ENCODE results near the gene NPVF. TPM values are rescaled to one million over a fixed set of nuclear protein-coding genes. Genes with fewer than 3 reads are reported as not detected.

Gene NPVF
- total RNA-seq, result not detected
- not detected for polyA plus RNA-seq
- long read RNA-seq, donor 1, result 0 reads
- long read RNA-seq, donor 2, result 0 reads
- long read RNA-seq, donor 3, result 0 reads
- long read RNA-seq, donor 4, result 0 reads

- WGBS, result 54% methylated on average over 1 of the region's 1 CpG
- Histone ChIP-seq H3K27ac (ENCODE audit: low read length) (no peak within 1 kb of the TSS), H3K9me3 (ENCODE audit: control insufficient read depth, low read length) (no peaks in the 10 kb centered on the region), H3K4me1 (ENCODE audit: control insufficient read depth, insufficient read depth, low read length) (no peaks in the 10 kb centered on the region), H3K4me3 (ENCODE audit: low read length) (no peak within 1 kb of the TSS), H3K27me3 (ENCODE audit: control insufficient read depth, insufficient read depth) (no peaks in the 10 kb centered on the region)
- ATAC-seq (no peak), DNase-seq (no peak)
- intact Hi-C loops (cut with DNase I), result no loop called here
These were observed at the start of gene NPVF for GRCh38 chr7:25228386-25228785. Gene NPVF (minus strand): TSS chr7:25228486. CDS start chr7:25228439, 47 bp downstream.

DNA sequence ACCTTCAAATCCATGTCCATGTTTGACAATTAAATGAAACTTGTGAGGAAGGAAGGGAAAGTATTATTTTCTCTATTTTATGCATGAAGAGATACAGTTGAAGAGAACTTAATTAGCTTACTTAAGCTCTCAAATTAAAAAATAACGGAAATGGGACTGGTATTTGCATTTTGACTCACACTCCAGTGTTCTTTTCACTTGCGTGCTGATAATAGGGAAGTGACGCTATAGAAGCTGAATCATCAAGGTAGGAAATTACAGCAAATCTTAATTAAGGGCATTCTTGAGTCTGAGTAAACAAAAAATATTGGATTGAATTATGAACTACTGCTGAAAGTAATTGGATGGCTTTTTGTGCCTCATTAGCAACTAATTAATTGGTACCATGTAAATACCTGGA is 44.0 kb upstream of the NPVF start:
- intact Hi-C loops (cut with DNase I), result no loop called here
- DNase-seq (no peak), ATAC-seq (no peak)
- Histone ChIP-seq H3K9me3 (ENCODE audit: control insufficient read depth, low read length) (no peaks in the 10 kb centered on the region), H3K4me1 (ENCODE audit: control insufficient read depth, insufficient read depth, low read length) (no peaks in the 10 kb centered on the region), H3K27ac (ENCODE audit: low read length) (no peak overlapping the region), H3K27me3 (ENCODE audit: control insufficient read depth, insufficient read depth) (no peaks in the 10 kb centered on the region), H3K4me3 (ENCODE audit: low read length) (no peak overlapping the region)
- WGBS, result 81% methylated on average over 3 of the region's 3 CpGs

- intact Hi-C loops (cut with DNase I), result loop anchor here in 3 of 4 donors (2.0 to 10.0 kb wide), 5 partner anchors 124 to 591 kb away; no protein-coding TSS in a partner anchor
- Histone ChIP-seq H3K4me3 (ENCODE audit: low read length) (no peak overlapping the region), H3K27me3 (ENCODE audit: control insufficient read depth, insufficient read depth) (no peaks in the 10 kb centered on the region), H3K27ac (ENCODE audit: low read length) (no peak overlapping the region), H3K9me3 (ENCODE audit: control insufficient read depth, low read length) (no peaks in the 10 kb centered on the region), H3K4me1 (ENCODE audit: control insufficient read depth, insufficient read depth, low read length) (no peaks in the 10 kb centered on the region)
- DNase-seq (no peak), ATAC-seq (no peak)
- 83% methylated on average over 5 of the region's 5 CpGs for WGBS
These were observed 35.1 kb upstream of the NPVF start for GRCh38 chr7:25263337-25263736.

- 68% methylated on average over 4 of the region's 4 CpGs for WGBS
- ATAC-seq (no peak), DNase-seq (no peak)
- H3K27me3 ChIP-seq (ENCODE audit: control insufficient read depth, insufficient read depth), result no peaks in the 10 kb centered on the region
- H3K27ac ChIP-seq (ENCODE audit: low read length), result no peak overlapping the region
- no peaks in the 10 kb centered on the region for H3K9me3 ChIP-seq (ENCODE audit: control insufficient read depth, low read length)
- H3K4me3 ChIP-seq (ENCODE audit: low read length), result no peak overlapping the region
- H3K4me1 ChIP-seq (ENCODE audit: control insufficient read depth, insufficient read depth, low read length), result no peaks in the 10 kb centered on the region
- intact Hi-C loops (cut with DNase I), result loop anchor here in 3 of 4 donors (2.0 to 10.0 kb wide), 5 partner anchors 125 to 592 kb away; no protein-coding TSS in a partner anchor
These were observed 34.3 kb upstream of the NPVF start for GRCh38 chr7:25262586-25262985.

DNA sequence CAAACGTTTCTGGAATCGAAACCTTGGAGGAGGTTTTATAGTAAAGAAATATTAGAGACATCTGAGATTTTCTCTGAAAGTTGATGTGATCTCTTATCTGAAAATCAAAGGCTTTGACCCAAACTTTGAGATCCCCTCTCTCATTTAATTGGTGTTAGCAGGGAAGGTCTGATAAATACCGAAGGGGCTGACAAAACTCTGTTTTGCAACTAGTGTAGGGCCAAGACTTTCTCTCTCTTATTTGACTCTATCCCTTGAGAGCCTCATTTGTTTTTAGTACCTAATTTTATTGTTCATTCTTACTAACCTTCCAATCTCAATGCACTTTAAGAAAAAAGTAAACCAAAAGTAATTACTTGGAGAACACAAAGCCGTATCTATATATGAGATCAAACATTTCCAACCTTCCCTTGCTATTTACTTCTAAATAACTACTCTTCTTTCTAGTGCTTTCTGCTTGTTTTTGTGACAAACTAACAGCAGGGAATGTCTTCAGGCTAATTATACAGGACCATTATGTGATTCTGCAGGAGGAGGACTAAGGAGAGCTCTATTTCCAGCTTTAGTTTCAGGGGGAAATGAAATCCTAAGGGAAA is 33.4 kb upstream of the NPVF start:
- Histone ChIP-seq H3K4me3 (ENCODE audit: low read length) (no peak overlapping the region), H3K27me3 (ENCODE audit: control insufficient read depth, insufficient read depth) (no peaks in the 10 kb centered on the region), H3K27ac (ENCODE audit: low read length) (no peak overlapping the region), H3K4me1 (ENCODE audit: control insufficient read depth, insufficient read depth, low read length) (no peaks in the 10 kb centered on the region), H3K9me3 (ENCODE audit: control insufficient read depth, low read length) (no peaks in the 10 kb centered on the region)
- intact Hi-C loops (cut with DNase I), result loop anchor here in 3 of 4 donors (2.0 to 10.0 kb wide), 5 partner anchors 126 to 593 kb away; no protein-coding TSS in a partner anchor
- DNase-seq (no peak), ATAC-seq (no peak)
- WGBS, result 67% methylated on average over 4 of the region's 4 CpGs

DNA sequence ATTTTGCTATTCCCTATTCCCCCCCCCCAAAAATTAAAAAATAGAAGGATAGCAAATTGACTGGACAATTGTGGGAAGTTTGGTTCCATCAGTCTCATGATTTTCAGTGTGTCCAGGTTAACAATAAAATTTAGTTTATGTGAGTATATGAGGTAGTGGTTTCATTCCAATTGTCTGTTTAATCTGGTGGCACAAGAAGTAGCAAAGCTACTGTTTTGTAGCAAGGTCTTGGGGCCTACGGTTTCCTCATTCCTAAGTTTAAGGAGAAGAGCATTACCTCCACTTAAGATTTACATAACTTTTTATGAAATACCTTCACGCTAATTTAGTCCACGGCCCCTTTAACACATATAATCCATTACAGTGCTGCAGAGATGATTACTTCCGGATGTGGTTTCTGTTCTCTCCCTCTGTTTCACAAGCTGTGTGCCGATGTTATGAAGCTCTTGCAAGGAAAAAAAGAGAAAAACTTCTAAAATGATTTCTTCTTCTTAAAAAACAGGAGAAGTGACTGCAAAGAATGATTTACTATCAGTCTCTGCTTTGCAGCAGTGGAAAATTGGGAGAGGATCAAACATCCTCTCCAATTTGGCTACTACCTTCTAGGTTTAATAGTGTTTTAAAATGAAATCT is 32.7 kb upstream of the NPVF start:
- Histone ChIP-seq H3K27ac (ENCODE audit: low read length) (no peak overlapping the region), H3K4me3 (ENCODE audit: low read length) (no peak overlapping the region), H3K27me3 (ENCODE audit: control insufficient read depth, insufficient read depth) (no peaks in the 10 kb centered on the region), H3K9me3 (ENCODE audit: control insufficient read depth, low read length) (no peaks in the 10 kb centered on the region), H3K4me1 (ENCODE audit: control insufficient read depth, insufficient read depth, low read length) (no peaks in the 10 kb centered on the region)
- intact Hi-C loops (cut with DNase I), result loop anchor here in 3 of 4 donors (2.0 to 10.0 kb wide), 5 partner anchors 126 to 594 kb away; no protein-coding TSS in a partner anchor
- 36% methylated on average over 4 of the region's 5 CpGs for WGBS
- DNase-seq (no peak), ATAC-seq (no peak)

GRCh38 chr7:25259487-25260243 is 31.4 kb upstream of the NPVF start:
- Histone ChIP-seq H3K27me3 (ENCODE audit: control insufficient read depth, insufficient read depth) (no peaks in the 10 kb centered on the region), H3K9me3 (ENCODE audit: control insufficient read depth, low read length) (no peaks in the 10 kb centered on the region), H3K4me1 (ENCODE audit: control insufficient read depth, insufficient read depth, low read length) (no peaks in the 10 kb centered on the region), H3K27ac (ENCODE audit: low read length) (no peak overlapping the region), H3K4me3 (ENCODE audit: low read length) (no peak overlapping the region)
- peak in 2 of 3 donors; percentile 33 to 82 for DNase-seq
- whole genome bisulfite sequencing, result 26% methylated on average over 13 of the region's 13 CpGs
- intact Hi-C loops (cut with DNase I), result loop anchor here (2.0 to 10.0 kb wide), 7 partner anchors 127 to 595 kb away; no protein-coding TSS in a partner anchor
- peak; percentile 77 to 80 for ATAC-seq

DNA sequence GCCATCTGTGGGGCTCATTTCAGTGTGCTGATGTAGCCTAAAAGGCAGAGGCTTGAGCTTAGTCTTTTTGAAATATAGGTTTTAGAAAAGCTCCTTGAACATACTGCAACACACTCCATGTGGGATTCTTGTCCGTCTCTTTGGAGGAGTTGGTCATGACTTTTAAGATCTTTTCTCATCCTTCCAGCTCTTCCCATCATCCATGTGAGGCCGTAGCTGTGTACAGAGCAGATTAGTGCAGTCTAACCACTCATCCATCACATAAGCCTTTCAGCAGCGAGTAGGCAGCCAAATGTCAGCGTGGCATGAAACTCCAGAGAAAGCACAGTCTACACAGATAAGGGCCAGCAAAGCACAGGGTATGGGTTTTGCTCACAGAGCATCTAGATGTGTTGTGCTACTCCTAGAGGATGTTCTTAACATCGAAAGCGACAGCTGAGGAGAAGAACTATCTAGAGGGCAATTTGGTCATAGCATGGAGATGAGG is 28.1 kb upstream of the NPVF start:
- no peaks in the 10 kb centered on the region for H3K27me3 ChIP-seq (ENCODE audit: control insufficient read depth, insufficient read depth)
- no peaks in the 10 kb centered on the region for H3K4me1 ChIP-seq (ENCODE audit: control insufficient read depth, insufficient read depth, low read length)
- ATAC-seq (peak; percentile 65 to 87), DNase-seq (peak in 1 of 3 donors; percentile 57)
- no peaks in the 10 kb centered on the region for H3K9me3 ChIP-seq (ENCODE audit: control insufficient read depth, low read length)
- no peak overlapping the region for H3K4me3 ChIP-seq (ENCODE audit: low read length)
- WGBS, result 50% methylated on average over 6 of the region's 6 CpGs
- intact Hi-C loops (cut with DNase I), result loop anchor here in 2 of 4 donors (5.0 kb wide), 2 partner anchors 311 to 596 kb away; no protein-coding TSS in a partner anchor
- no peak overlapping the region for H3K27ac ChIP-seq (ENCODE audit: low read length)

GRCh38 chr7:25255611-25256332 is 27.5 kb upstream of the NPVF start:
- no peaks in the 10 kb centered on the region for H3K27me3 ChIP-seq (ENCODE audit: control insufficient read depth, insufficient read depth)
- no peaks in the 10 kb centered on the region for H3K9me3 ChIP-seq (ENCODE audit: control insufficient read depth, low read length)
- no peak overlapping the region for H3K4me3 ChIP-seq (ENCODE audit: low read length)
- 81% methylated on average over 7 of the region's 7 CpGs for WGBS
- DNase-seq, result no peak
- intact Hi-C loops (cut with DNase I), result loop anchor here in 2 of 4 donors (5.0 kb wide), 2 partner anchors 312 to 597 kb away; no protein-coding TSS in a partner anchor
- H3K4me1 ChIP-seq (ENCODE audit: control insufficient read depth, insufficient read depth, low read length), result no peaks in the 10 kb centered on the region
- H3K27ac ChIP-seq (ENCODE audit: low read length), result no peak overlapping the region
- ATAC-seq, result no peak

- no peaks in the 10 kb centered on the region for H3K9me3 ChIP-seq (ENCODE audit: control insufficient read depth, low read length)
- H3K4me1 ChIP-seq (ENCODE audit: control insufficient read depth, insufficient read depth, low read length), result no peaks in the 10 kb centered on the region
- no peak for DNase-seq
- no peak overlapping the region for H3K27ac ChIP-seq (ENCODE audit: low read length)
- 88% methylated on average over 3 of the region's 3 CpGs for WGBS
- no peaks in the 10 kb centered on the region for H3K27me3 ChIP-seq (ENCODE audit: control insufficient read depth, insufficient read depth)
- H3K4me3 ChIP-seq (ENCODE audit: low read length), result no peak overlapping the region
- no peak for ATAC-seq
- intact Hi-C loops (cut with DNase I), result loop anchor here in 2 of 4 donors (5.0 kb wide), 2 partner anchors 313 to 598 kb away; no protein-coding TSS in a partner anchor
These were observed 26.3 kb upstream of the NPVF start for GRCh38 chr7:25254604-25255003.

Data from right cardiac atrium (tissue), 5 donors.